A549 (cell line): ENCODE data around the gene IFNB1.

Source experiments
- BHLHE40 ChIP-seq: IDR thresholded peaks from 2 replicates; pipeline ENCODE4 v1.6.1; 2012; ENCODE audit warnings: low read depth, low read length, inconsistent platforms
- CBX8 ChIP-seq: fragments of 200-600 bp; sonication (generic); IDR thresholded peaks from 2 replicates; pipeline ENCODE4 v1.6.1; 2016
- EHF ChIP-seq: fragments of 250-450 bp; sonication (Bioruptor Pico); IDR thresholded peaks from 2 replicates; pipeline ENCODE4 v1.5.0; 2020; ENCODE audit warnings: mild to moderate bottlenecking
- KDM1A ChIP-seq: fragments of 200-600 bp; sonication (generic); IDR thresholded peaks from 2 replicates; pipeline ENCODE4 v1.6.1; 2016; ENCODE audit warnings: low read depth, mild to moderate bottlenecking
- SMC3 ChIP-seq: fragments of >200 bp; sonication (Bioruptor Twin); formaldehyde crosslinking; IDR thresholded peaks from 3 replicates; pipeline ENCODE4 v1.6.1; 2018; ENCODE audit warnings: inconsistent platforms
- ZSCAN20 ChIP-seq: fragments of 250-450 bp; sonication (Bioruptor Pico); IDR thresholded peaks from 2 replicates; pipeline ENCODE4 v1.8.0; 2022; ENCODE audit warnings: mild to moderate bottlenecking, moderate library complexity
- TF ChIP-seq, protein P1 (sequence below): fragments of >200 bp; sonication (Bioruptor Twin); formaldehyde crosslinking; IDR thresholded peaks from 3 replicates; pipeline ENCODE4 v1.5.1; 2016
- TF ChIP-seq, protein P2 (sequence below): IDR thresholded peaks from 2 replicates; pipeline ENCODE4 v1.6.1; 2012

DNA sequence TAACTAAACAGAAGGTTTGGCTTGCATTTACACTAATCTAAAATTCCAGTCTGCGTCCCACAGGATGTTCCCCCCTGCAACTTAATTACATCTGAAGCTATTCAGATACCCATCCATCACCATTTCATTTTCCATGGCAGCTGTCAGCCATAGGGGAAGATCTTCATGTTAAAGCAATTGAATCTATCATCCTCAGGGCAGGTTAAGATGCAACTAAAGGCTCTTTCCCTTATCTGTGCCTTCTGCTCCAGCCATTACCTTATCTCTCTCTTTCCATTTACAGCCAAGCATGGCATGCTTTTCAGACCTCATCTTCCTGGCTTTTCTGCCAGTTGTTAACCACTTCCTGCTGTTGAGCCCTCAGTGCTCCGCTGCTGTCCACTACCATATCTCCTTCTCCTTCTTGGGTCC lies 30.5 kb downstream of the IFNB1 start:
- TF ChIP-seq ZSCAN20 (CRISPR knock-in tag) (no peak), BHLHE40 (no peak), KDM1A (no peak), EHF (CRISPR knock-in tag) (no peak), SMC3 (no peak), CBX8 (no peak)
- TF ChIP-seq, protein P1, sequence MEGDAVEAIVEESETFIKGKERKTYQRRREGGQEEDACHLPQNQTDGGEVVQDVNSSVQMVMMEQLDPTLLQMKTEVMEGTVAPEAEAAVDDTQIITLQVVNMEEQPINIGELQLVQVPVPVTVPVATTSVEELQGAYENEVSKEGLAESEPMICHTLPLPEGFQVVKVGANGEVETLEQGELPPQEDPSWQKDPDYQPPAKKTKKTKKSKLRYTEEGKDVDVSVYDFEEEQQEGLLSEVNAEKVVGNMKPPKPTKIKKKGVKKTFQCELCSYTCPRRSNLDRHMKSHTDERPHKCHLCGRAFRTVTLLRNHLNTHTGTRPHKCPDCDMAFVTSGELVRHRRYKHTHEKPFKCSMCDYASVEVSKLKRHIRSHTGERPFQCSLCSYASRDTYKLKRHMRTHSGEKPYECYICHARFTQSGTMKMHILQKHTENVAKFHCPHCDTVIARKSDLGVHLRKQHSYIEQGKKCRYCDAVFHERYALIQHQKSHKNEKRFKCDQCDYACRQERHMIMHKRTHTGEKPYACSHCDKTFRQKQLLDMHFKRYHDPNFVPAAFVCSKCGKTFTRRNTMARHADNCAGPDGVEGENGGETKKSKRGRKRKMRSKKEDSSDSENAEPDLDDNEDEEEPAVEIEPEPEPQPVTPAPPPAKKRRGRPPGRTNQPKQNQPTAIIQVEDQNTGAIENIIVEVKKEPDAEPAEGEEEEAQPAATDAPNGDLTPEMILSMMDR, result no peak
- TF ChIP-seq, protein P2, sequence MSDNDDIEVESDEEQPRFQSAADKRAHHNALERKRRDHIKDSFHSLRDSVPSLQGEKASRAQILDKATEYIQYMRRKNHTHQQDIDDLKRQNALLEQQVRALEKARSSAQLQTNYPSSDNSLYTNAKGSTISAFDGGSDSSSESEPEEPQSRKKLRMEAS, result no peak
